OCI-LY1 (cell line): ENCODE measurements around the gene HMGCLL1.

ENCODE experiments used
- EZH2 ChIP-seq: fragments of 200-600 bp; sonication (generic), shearing (Covaris generic); IDR thresholded peaks from 2 replicates; pipeline ENCODE4 v1.8.0; 2017; ENCODE audit warnings: borderline replicate concordance, mixed run types, mild to moderate bottlenecking, antibody characterized with exemption, low read length, moderate library complexity, mixed read lengths
- TF ChIP-seq, protein P1 (sequence below): fragments of 200-600 bp; sonication (generic), shearing (Covaris generic); IDR thresholded peaks from 2 replicates; pipeline ENCODE4 v1.5.1; 2017; ENCODE audit warnings: mild to moderate bottlenecking, antibody characterized with exemption, low read length, moderate library complexity, mixed read lengths

GRCh38 chr6:55450005-55450404 is 129.0 kb downstream of the HMGCLL1 start:
- TF ChIP-seq, protein P1, sequence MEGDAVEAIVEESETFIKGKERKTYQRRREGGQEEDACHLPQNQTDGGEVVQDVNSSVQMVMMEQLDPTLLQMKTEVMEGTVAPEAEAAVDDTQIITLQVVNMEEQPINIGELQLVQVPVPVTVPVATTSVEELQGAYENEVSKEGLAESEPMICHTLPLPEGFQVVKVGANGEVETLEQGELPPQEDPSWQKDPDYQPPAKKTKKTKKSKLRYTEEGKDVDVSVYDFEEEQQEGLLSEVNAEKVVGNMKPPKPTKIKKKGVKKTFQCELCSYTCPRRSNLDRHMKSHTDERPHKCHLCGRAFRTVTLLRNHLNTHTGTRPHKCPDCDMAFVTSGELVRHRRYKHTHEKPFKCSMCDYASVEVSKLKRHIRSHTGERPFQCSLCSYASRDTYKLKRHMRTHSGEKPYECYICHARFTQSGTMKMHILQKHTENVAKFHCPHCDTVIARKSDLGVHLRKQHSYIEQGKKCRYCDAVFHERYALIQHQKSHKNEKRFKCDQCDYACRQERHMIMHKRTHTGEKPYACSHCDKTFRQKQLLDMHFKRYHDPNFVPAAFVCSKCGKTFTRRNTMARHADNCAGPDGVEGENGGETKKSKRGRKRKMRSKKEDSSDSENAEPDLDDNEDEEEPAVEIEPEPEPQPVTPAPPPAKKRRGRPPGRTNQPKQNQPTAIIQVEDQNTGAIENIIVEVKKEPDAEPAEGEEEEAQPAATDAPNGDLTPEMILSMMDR, result no peak
- TF ChIP-seq EZH2, result no peak
